Mucosa of stomach (tissue), 1 donor: ENCODE data around the gene DHRS13.
A peak's percentile ranks its signal among the peaks of the same experiment; 100 is the strongest.

Experiments used
- H3K27me3 ChIP-seq: one replicate; pipeline ENCODE4 v1.7.0; 2013; ENCODE audit warnings: mild to moderate bottlenecking, low read length; ENCODE audit not compliant: control insufficient read depth, insufficient read depth
- H3K36me3 ChIP-seq: one replicate; pipeline ENCODE4 v1.7.0; 2013; ENCODE audit warnings: low read length; ENCODE audit not compliant: control insufficient read depth, insufficient read depth
- H3K4me1 ChIP-seq: one replicate; pipeline ENCODE4 v1.7.0; 2013; ENCODE audit warnings: mild to moderate bottlenecking, low read length; ENCODE audit not compliant: control insufficient read depth, insufficient read depth
- H3K4me3 ChIP-seq: one replicate; pipeline ENCODE4 v1.7.0; 2013; ENCODE audit warnings: low read length
- H3K9ac ChIP-seq: one replicate; pipeline ENCODE4 v1.7.0; 2013; ENCODE audit warnings: mild to moderate bottlenecking, low read length, moderate library complexity
- H3K9me3 ChIP-seq: one replicate; pipeline ENCODE4 v1.7.0; 2013; ENCODE audit warnings: mild to moderate bottlenecking, low read length, moderate library complexity; ENCODE audit not compliant: control insufficient read depth
- donor health status: Pancreatic carcinoma.

Gene DHRS13

DNA sequence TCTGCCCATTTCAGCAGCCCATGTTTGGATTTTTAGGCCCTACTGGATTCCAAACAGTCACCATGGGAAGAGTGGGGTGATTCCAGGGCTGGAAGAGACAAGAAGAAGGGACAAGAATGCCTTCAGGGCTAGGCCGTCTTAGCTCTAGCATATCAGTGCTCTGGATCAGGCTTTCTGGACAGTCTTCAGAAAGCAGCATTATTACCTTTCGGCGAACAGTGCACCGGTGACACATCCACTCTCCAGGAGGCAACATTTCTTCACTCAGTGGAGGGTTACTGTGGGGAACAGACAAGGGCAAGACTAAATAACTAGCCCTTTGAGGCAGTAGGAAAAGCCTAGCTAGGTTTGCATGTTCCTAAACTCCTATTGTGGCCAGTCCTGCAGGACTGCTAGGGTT lies 23.9 kb upstream of the DHRS13 start:
- Histone ChIP-seq H3K27me3 (no peaks in the 10 kb centered on the region), H3K4me3 (no peak overlapping the region), H3K4me1 (peaks cover 13% of the 10 kb centered on the region), H3K9me3 (no peaks in the 10 kb centered on the region), H3K9ac (no peak overlapping the region), H3K36me3 (peaks cover 7% of the 10 kb centered on the region)

DNA sequence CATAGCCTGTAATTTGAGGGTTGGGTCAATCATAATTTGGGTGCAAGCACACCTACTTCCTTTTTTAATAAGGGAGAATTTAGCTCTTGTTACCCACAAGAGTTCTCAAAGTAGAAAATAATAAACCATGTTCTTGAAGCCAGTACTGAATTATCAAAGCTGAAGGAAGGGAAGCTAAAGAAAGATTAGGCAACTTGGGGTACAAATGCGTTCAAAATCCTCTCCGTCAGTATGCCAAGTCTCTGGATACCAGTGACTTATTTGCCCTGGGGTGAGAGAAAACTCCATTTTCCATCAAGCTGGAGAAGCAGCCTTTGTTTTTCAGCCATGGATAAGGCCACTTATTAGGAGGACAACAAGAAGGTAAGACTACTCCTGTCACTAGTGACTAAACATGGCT lies 23.5 kb upstream of the DHRS13 start:
- Histone ChIP-seq H3K9me3 (no peaks in the 10 kb centered on the region), H3K27me3 (no peaks in the 10 kb centered on the region), H3K4me1 (peaks cover 13% of the 10 kb centered on the region), H3K36me3 (peaks cover 7% of the 10 kb centered on the region), H3K4me3 (no peak overlapping the region), H3K9ac (no peak overlapping the region)

DNA sequence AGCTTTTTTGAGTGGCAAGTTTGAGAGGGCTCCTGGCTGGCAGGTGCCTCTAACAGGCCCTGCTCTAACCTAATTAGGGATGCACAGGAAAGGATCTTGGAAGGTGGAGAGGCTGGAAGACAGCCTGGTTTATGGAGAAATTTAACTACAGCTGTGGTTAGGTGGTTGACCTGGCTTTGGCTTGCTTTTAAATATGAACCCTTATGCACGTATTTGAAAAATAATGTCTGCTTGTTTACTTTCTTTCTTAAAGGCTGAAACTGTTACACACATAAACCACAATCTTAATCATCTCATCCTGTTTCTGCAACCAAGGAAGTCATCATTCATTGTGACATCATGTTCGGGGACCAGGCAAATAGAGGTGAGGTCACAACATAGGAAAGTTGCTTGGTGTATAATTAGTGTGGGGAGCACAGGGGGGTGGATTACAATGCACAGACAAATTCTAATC lies 23.1 kb upstream of the DHRS13 start:
- H3K27me3 ChIP-seq: no peaks in the 10 kb centered on the region
- H3K9me3 ChIP-seq: no peaks in the 10 kb centered on the region
- peaks cover 7% of the 10 kb centered on the region for H3K36me3 ChIP-seq
- peaks cover 13% of the 10 kb centered on the region for H3K4me1 ChIP-seq
- H3K9ac ChIP-seq: no peak overlapping the region
- H3K4me3 ChIP-seq: no peak overlapping the region

- H3K9ac ChIP-seq: no peak overlapping the region
- H3K27me3 ChIP-seq: no peaks in the 10 kb centered on the region
- no peaks in the 10 kb centered on the region for H3K9me3 ChIP-seq
- H3K36me3 ChIP-seq: peaks cover 37% of the 10 kb centered on the region
- no peak overlapping the region for H3K4me3 ChIP-seq
- no peaks in the 10 kb centered on the region for H3K4me1 ChIP-seq
Observed at GRCh38 chr17:28920201-28920600, 17.3 kb upstream of the DHRS13 start.

- Histone ChIP-seq H3K27me3 (no peaks in the 10 kb centered on the region), H3K4me1 (no peaks in the 10 kb centered on the region), H3K4me3 (no peak overlapping the region), H3K36me3 (peaks cover 33% of the 10 kb centered on the region), H3K9me3 (no peaks in the 10 kb centered on the region), H3K9ac (no peak overlapping the region)
Observed at GRCh38 chr17:28918295-28918694, 15.4 kb upstream of the DHRS13 start.

GRCh38 chr17:28917465-28917864 lies 14.6 kb upstream of the DHRS13 start:
- Histone ChIP-seq H3K9me3 (no peaks in the 10 kb centered on the region), H3K27me3 (no peaks in the 10 kb centered on the region), H3K4me1 (peaks cover 2% of the 10 kb centered on the region), H3K36me3 (peaks cover 41% of the 10 kb centered on the region), H3K9ac (no peak overlapping the region), H3K4me3 (no peak overlapping the region)

DNA sequence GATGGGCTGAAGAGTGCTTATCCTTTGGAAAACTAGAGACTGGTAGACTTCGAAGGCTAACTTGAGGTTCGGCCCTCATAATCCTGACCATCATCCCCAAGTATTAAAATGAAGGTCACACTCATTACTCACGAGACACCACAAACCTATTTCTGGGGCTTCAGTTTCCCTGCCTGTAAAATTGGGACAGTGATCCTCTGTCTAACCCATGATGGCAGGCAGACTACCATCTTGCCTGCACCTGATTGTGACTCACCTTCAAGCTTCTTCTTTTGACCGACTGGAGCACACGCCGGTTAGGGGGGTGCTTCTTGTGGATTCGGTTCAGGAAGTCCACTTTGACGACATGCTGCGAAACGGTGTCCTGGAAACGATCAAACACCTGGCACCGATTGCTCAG lies 14.2 kb upstream of the DHRS13 start:
- H3K36me3 ChIP-seq: peaks cover 41% of the 10 kb centered on the region
- no peak overlapping the region for H3K9ac ChIP-seq
- no peaks in the 10 kb centered on the region for H3K27me3 ChIP-seq
- no peaks in the 10 kb centered on the region for H3K9me3 ChIP-seq
- H3K4me1 ChIP-seq: peaks cover 6% of the 10 kb centered on the region
- no peak overlapping the region for H3K4me3 ChIP-seq

DNA sequence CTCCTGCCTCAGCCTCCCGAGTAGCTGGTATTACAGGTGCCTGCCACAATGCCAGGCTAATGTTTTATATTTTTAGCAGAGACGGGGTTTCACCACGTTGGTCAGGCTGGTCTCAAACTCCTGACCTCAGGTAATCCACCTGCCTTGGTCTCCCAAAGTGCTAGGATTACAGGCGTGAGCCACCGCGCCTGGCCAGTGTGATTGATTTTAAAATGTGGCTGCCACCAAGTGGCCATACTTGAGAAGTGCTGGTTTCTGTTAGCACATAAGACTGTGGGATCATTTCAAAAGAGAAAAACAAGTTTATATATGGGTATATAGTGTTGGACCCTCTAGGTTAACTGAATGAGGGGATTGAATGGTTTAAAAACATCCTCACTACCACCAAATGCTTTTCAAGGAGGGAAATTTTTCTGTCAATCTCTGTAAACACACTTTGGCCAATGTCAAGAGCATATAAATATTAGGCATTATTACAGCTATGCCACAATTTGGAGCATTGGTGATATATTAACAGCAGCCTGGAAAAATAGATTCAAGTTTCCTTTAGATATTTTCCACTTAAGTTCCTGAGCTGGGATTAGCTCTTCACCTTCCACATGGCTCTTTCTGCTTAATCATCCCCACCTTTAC lies 13.5 kb upstream of the DHRS13 start:
- peaks cover 10% of the 10 kb centered on the region for H3K4me1 ChIP-seq
- peaks cover 41% of the 10 kb centered on the region for H3K36me3 ChIP-seq
- H3K27me3 ChIP-seq: no peaks in the 10 kb centered on the region
- no peak overlapping the region for H3K4me3 ChIP-seq
- H3K9ac ChIP-seq: no peak overlapping the region
- no peaks in the 10 kb centered on the region for H3K9me3 ChIP-seq

DNA sequence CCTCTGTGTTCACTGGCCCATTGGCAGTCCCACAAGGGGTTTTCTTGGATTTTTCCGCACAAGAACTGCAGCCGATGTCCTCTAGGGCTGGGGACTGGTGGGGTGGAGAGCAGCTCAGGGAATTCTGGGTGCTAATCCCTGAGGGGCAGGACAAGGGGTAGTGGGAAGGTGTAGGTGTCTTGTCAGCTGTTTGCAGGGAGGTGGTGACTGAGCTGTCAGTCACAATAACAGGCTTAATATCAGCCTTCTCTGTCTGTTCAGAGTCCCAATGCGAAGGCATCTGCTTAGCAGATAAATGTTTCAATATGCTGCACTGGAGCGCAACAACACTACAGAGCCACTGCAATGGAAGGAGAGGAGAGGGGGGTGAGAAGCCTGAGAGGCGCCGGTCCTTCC lies 10.1 kb upstream of the DHRS13 start:
- H3K9me3 ChIP-seq: no peaks in the 10 kb centered on the region
- peaks cover 42% of the 10 kb centered on the region for H3K36me3 ChIP-seq
- H3K27me3 ChIP-seq: no peaks in the 10 kb centered on the region
- H3K4me1 ChIP-seq: peaks cover 10% of the 10 kb centered on the region
- H3K9ac ChIP-seq: no peak overlapping the region
- H3K4me3 ChIP-seq: no peak overlapping the region

- Histone ChIP-seq H3K27me3 (no peaks in the 10 kb centered on the region), H3K36me3 (peaks cover 37% of the 10 kb centered on the region), H3K4me3 (no peak overlapping the region), H3K9ac (peak overlapping the region; percentile 11), H3K9me3 (no peaks in the 10 kb centered on the region), H3K4me1 (peaks cover 11% of the 10 kb centered on the region)
Observed at GRCh38 chr17:28912281-28912937, 9.5 kb upstream of the DHRS13 start.

DNA sequence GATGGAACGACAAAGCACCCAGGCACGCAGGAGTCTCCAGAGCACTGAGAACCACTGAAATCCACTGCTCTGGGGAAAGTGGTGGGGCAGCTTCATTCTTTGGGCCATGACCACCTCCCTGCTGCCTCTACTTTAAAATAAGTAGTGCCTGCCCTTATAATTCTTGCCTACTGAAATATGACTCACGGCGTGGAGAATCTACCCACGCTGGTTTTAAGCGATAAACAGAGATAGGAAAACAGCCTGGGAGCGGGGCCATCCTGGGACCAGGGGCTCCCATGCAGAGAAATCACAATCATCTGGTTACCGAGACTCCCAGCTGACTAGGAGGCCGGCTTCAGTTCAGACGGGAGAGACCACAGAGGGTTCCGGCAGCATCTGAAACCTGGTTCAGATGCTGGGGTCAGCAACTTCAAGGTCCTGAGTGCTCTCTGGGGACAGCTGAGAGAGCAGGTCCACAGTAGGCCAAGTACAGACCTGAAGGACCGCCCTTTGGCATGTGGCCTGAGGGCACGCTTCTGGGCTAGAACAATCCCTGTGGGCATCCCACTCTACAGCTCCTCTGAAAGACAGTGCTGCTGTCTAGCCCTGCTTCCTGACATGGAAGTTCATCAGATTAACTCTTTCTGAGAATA lies 8.6 kb upstream of the DHRS13 start:
- Histone ChIP-seq H3K27me3 (no peaks in the 10 kb centered on the region), H3K9me3 (no peaks in the 10 kb centered on the region), H3K4me3 (no peak overlapping the region), H3K9ac (peak overlapping the region; percentile 11), H3K36me3 (peaks cover 35% of the 10 kb centered on the region), H3K4me1 (peaks cover 15% of the 10 kb centered on the region)

- H3K36me3 ChIP-seq: peaks cover 33% of the 10 kb centered on the region
- H3K4me1 ChIP-seq: peaks cover 15% of the 10 kb centered on the region
- H3K4me3 ChIP-seq: no peak overlapping the region
- no peaks in the 10 kb centered on the region for H3K27me3 ChIP-seq
- H3K9me3 ChIP-seq: no peaks in the 10 kb centered on the region
- no peak overlapping the region for H3K9ac ChIP-seq
Observed at GRCh38 chr17:28910534-28910933, 7.7 kb upstream of the DHRS13 start.
